GM10266 (cell line): Measurements from ENCODE around the gene SH2B3.

Experiments used
- DNase-seq: peaks from one replicate; pipeline ENCODE4 v3.0.0; 2012; ENCODE audit errors: extremely low spot score
- CTCF ChIP-seq: IDR thresholded peaks from 2 replicates; pipeline ENCODE4 v1.5.1; 2012; ENCODE audit warnings: mild to moderate bottlenecking, low read depth; ENCODE audit not compliant: control insufficient read depth, insufficient read depth; ENCODE audit errors: missing control alignments

Gene SH2B3

GRCh38 chr12:111446631-111447570 is 41.2 kb downstream of the SH2B3 start:
- no peak for TF ChIP-seq CTCF
- no peak for DNase-seq

- DNase-seq: no peak
- TF ChIP-seq CTCF: no peak
Observed at GRCh38 chr12:111447571-111448265, 42.0 kb downstream of the SH2B3 start.

GRCh38 chr12:111448266-111448830 is 42.6 kb downstream of the SH2B3 start:
- no peak for DNase-seq
- no peak for TF ChIP-seq CTCF

GRCh38 chr12:111448846-111449790 is 43.4 kb downstream of the SH2B3 start:
- DNase-seq: no peak
- TF ChIP-seq CTCF: no peak

- DNase-seq: no peak
- no peak for TF ChIP-seq CTCF
Observed at GRCh38 chr12:111450676-111451075, 45.0 kb downstream of the SH2B3 start.

- DNase-seq: no peak
Observed at GRCh38 chr12:111451232-111451631, 45.5 kb downstream of the SH2B3 start.

More at GRCh38 chr12:111451232-111451631, 45.5 kb downstream of the SH2B3 start:
- TF ChIP-seq CTCF: no peak
